Measurements from ENCODE around the gene ZNF558. TPM values are rescaled to one million over a fixed set of nuclear protein-coding genes. Genes with fewer than 3 reads are reported as not detected.
"Not testable (repeated sequence)": the region's sequence is repeated elsewhere in the genome, so short reads cannot be mapped to it uniquely, and the experiment has no call there.

The ZNF558 gene
- total RNA-seq, 1 donor from 2014 or later, result 27.8 TPM

GRCh38 chr19:8794823-8795222 lies 37.3 kb downstream of the ZNF558 start:
- DNase-seq, result no peak

DNA sequence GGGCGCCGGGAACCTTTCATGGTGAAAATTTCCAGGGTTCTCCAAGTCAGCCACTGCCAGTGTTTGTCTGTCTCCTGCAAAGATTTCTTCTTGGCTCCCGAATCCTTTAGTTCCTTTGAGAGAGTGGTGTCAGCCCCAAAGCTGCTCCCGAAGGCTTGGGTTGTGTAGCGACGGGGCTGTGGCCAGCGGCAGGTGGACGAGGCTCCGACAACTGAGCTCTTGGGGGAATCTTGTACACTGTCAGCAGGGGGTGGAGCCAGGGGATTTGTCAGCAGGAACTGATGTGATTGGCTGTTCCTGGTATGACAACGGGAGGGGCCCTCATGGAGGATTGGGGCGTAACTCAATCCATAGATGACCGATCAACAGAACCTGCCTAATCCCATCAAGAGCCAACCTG lies 58.5 kb downstream of the ZNF558 start:
- not testable (repeated sequence) for DNase-seq

DNA sequence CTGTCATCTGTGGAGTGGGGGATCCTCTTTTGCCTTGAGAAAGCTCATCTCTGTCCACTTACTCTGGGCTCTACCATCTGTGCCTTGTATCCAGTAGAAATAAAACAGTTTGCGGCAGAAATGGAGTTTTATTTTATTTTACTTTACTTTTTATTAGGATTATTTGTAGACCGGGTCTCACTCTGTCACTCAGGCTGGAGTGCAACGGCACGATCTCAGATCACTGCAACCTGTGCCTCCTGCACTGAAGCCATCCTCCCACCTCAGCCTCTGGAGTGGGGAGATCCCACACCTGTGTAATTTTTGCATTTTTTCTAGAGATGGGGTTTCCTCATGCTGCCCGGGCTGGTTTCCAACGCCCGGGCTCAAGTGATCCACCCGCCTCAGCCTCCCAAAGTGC lies 62.8 kb downstream of the ZNF558 start:
- not testable (repeated sequence) for DNase-seq

GRCh38 chr19:8767257-8767656 lies 64.8 kb downstream of the ZNF558 start:
- DNase-seq, result not testable (repeated sequence)

Small RNAs within 50 kb of the gene (small RNA-seq; reads per million reads assigned to genes)
- gene AC012616.1 (ENCODE audit: low replicate concordance), result not detected

Other genes with a start within 250 kb of the ZNF558 start
- gene ADAMTS10, start 221.6 kb downstream of the ZNF558 start, total RNA-seq, result 32.7 TPM
- not detected for gene NFILZ, start 201.7 kb downstream of the ZNF558 start, total RNA-seq
- gene ACTL9, start 133.5 kb downstream of the ZNF558 start, total RNA-seq, result not detected
- not detected for gene OR2Z1, start 110.7 kb downstream of the ZNF558 start, total RNA-seq
- gene MBD3L1, start 73 bp upstream of the ZNF558 start, total RNA-seq, result not detected
- 0.49 TPM for gene MUC16, start 178.1 kb upstream of the ZNF558 start, total RNA-seq

Measured in skin of body (tissue), 3 donors.